Lower leg skin (tissue), 4 donors: ENCODE data around the gene SPATA17. TPM values are rescaled to one million over a fixed set of nuclear protein-coding genes. Genes with fewer than 3 reads are reported as not detected.
"Not testable (repeated sequence)": the region's sequence is repeated elsewhere in the genome, so short reads cannot be mapped to it uniquely, and the experiment has no call there.

Experiments
- DNase-seq, 2 donors: peaks; one replicate each; pipeline ENCODE4 v3.0.0-alpha.2; 2019; ENCODE audit warnings: low spot score in 2 of 2
- H3K4me3 ChIP-seq: fragments of 200-600 bp; sonication (generic); 2 replicates; pipeline ENCODE4 v1.5.1; 2017; ENCODE audit warnings: mild to moderate bottlenecking, low read depth; ENCODE audit not compliant: poor library complexity, severe bottlenecking
- POLR2A ChIP-seq, 2 donors: fragments of 450-650 bp; IDR thresholded peaks; one replicate each; pipeline ENCODE4 v1.6.1; 2016 to 2017; ENCODE audit warnings: antibody characterized with exemption in 2 of 2, mild to moderate bottlenecking in 1 of 2, moderate library complexity in 1 of 2
- WGBS, 2 donors: methylation state at CpG; one replicate each; pipeline ENCODE4 v1.1.5; 2018; 5-methylcytosine and 5-hydroxymethylcytosine counted together
- intact Hi-C: fragments of 100-400 bp; cut with DNase I; formaldehyde crosslinking; loops from one replicate; pipeline ENCODE4 v1.15.0; 2023; ENCODE audit warnings: low total_unique reads
- total RNA-seq, 4 donors: library from RNA; depleted of rRNA; stranded (reverse); fragments of >200 nt; gene quantifications; one replicate each; pipeline ENCODE4 v1.1.0, GENCODE V29; 2016
- TF ChIP-seq, protein P1 (sequence below), 3 donors: fragments of 450-650 bp; IDR thresholded peaks; one replicate each; pipeline ENCODE4 v1.5.1; 2016; ENCODE audit warnings: antibody characterized with exemption in 3 of 3, mild to moderate bottlenecking in 3 of 3, moderate library complexity in 2 of 3

Gene SPATA17, protein sequence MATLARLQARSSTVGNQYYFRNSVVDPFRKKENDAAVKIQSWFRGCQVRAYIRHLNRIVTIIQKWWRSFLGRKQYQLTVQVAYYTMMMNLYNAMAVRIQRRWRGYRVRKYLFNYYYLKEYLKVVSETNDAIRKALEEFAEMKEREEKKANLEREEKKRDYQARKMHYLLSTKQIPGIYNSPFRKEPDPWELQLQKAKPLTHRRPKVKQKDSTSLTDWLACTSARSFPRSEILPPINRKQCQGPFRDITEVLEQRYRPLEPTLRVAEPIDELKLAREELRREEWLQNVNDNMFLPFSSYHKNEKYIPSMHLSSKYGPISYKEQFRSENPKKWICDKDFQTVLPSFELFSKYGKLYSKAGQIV
- total RNA-seq = 1 to 10 TPM in 1 of 4 donors, under 1 TPM in 1, not detected in 2; 0.06 to 1.6 TPM

- no peak for TF ChIP-seq POLR2A (IDR thresholded peaks at IDR 0.05)
- TF ChIP-seq, protein P1, sequence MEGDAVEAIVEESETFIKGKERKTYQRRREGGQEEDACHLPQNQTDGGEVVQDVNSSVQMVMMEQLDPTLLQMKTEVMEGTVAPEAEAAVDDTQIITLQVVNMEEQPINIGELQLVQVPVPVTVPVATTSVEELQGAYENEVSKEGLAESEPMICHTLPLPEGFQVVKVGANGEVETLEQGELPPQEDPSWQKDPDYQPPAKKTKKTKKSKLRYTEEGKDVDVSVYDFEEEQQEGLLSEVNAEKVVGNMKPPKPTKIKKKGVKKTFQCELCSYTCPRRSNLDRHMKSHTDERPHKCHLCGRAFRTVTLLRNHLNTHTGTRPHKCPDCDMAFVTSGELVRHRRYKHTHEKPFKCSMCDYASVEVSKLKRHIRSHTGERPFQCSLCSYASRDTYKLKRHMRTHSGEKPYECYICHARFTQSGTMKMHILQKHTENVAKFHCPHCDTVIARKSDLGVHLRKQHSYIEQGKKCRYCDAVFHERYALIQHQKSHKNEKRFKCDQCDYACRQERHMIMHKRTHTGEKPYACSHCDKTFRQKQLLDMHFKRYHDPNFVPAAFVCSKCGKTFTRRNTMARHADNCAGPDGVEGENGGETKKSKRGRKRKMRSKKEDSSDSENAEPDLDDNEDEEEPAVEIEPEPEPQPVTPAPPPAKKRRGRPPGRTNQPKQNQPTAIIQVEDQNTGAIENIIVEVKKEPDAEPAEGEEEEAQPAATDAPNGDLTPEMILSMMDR (IDR thresholded peaks at IDR 0.05) = no peak
- peak within 1 kb of the TSS; percentile 65 for H3K4me3 ChIP-seq
- DNase-seq = peak; percentile 66 to 94
- intact Hi-C loops = no loop called here
- 0 to 2% methylated on average over 35 to 37 of the region's 42 CpGs for WGBS, 2 donors
Observed at GRCh38 chr1:217630711-217631591, at the start of gene SPATA17, which contains the start of gene GPATCH2. Gene SPATA17, plus strand, starts transcription at chr1:217631344. Its CDS starts 35 bp downstream, at chr1:217631379. Gene GPATCH2, minus strand, starts transcription at chr1:217631090. Its CDS starts 119 bp downstream, at chr1:217630971.

- intact Hi-C loops, DNase-seq, H3K4me3 ChIP-seq: not testable (repeated sequence)
- 98% methylated on average over 5 of the region's 5 CpGs for WGBS, 2 donors
Observed at GRCh38 chr1:217584286-217584811, 46.8 kb upstream of the SPATA17 start.

GRCh38 chr1:217585577-217585976, 45.6 kb upstream of the SPATA17 start:
- no peak overlapping the region for H3K4me3 ChIP-seq
- WGBS, 2 donors = 94 to 100% methylated on average over 2 of the region's 2 CpGs
- intact Hi-C loops = no loop called here
- TF ChIP-seq, protein P1 (IDR thresholded peaks at IDR 0.05) = no peak
- no peak for TF ChIP-seq POLR2A (IDR thresholded peaks at IDR 0.05)
- DNase-seq = no peak

- intact Hi-C loops = no loop called here
- DNase-seq = no peak
- TF ChIP-seq, protein P1 (IDR thresholded peaks at IDR 0.05) = no peak
- TF ChIP-seq POLR2A (IDR thresholded peaks at IDR 0.05) = no peak
- 86 to 87% methylated on average over 4 of the region's 4 CpGs for WGBS, 2 donors
- H3K4me3 ChIP-seq = no peak overlapping the region
Observed at GRCh38 chr1:217586586-217586985, 44.6 kb upstream of the SPATA17 start.

GRCh38 chr1:217590598-217590997, 40.5 kb upstream of the SPATA17 start:
- intact Hi-C loops = no loop called here
- DNase-seq = no peak
- TF ChIP-seq POLR2A (IDR thresholded peaks at IDR 0.05) = no peak
- TF ChIP-seq, protein P1 (IDR thresholded peaks at IDR 0.05) = no peak
- WGBS, 2 donors = 94 to 99% methylated on average over 2 of the region's 2 CpGs
- no peak overlapping the region for H3K4me3 ChIP-seq

DNA sequence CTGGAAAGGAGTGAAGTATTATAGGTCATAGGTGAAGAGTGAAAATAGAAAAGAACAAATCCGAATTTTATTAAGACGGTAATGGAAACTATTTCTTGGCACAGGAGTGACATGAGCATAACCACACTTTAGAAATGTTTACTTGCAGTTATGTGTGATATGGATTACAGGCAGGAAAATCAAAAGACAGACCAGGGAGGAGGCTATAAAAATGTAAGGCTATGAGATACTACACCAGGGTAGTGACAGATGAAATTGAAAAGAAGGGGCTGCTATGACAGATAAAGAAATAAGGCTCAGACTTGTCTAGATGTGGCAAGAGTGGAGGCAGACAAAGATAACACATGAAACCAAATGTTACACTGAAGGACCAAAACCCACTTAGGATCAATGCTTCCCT, 32.0 kb upstream of the SPATA17 start:
- no peak overlapping the region for H3K4me3 ChIP-seq
- TF ChIP-seq, protein P1 (IDR thresholded peaks at IDR 0.05) = no peak
- no peak for TF ChIP-seq POLR2A (IDR thresholded peaks at IDR 0.05)
- WGBS, 2 donors = 66 to 78% methylated on average over 2 of the region's 2 CpGs
- no peak for DNase-seq
- intact Hi-C loops = no loop called here
